Naive thymus-derived CD4-positive, alpha-beta T cell (primary cell): ENCODE results near the gene SYT17. TPM values are rescaled to one million over a fixed set of nuclear protein-coding genes. Genes with fewer than 3 reads are reported as not detected.

Experiments used
- ATAC-seq: fragments of 150-1000 bp; cut with Tn5 transposase; 2 replicates; pipeline ENCODE4 v1.10.0; 2021; ENCODE audit warnings: mild to moderate bottlenecking, moderate library complexity
- CTCF ChIA-PET: fragments of 350-600 bp; sonication (Branson Sonifier 250); formaldehyde crosslinking; loops from one replicate; lab custom pipeline; 2021; ENCODE audit warnings: antibody characterized with exemption; lab: Charles Lee
- POLR2A ChIA-PET: fragments of 350-600 bp; sonication (Branson Sonifier 250); formaldehyde crosslinking; loops from one replicate; lab custom pipeline; 2021; ENCODE audit warnings: antibody characterized with exemption, inconsistent platforms; lab: Charles Lee
- DNase-seq, 9 donors: peaks; one replicate each; pipeline versions ENCODE4 v3.0.0 to v3.0.0-alpha.2; 2020 to 2022; ENCODE audit warnings: mixed read lengths in 1 of 9
- H3K27ac ChIP-seq: one replicate; pipeline ENCODE4 v1.7.0; 2013; ENCODE audit warnings: mild to moderate bottlenecking, low read depth, low read length, moderate library complexity
- H3K27me3 ChIP-seq, 2 donors: one replicate each; pipeline ENCODE4 v1.7.0; 2013; ENCODE audit warnings: low read length in 2 of 2, mild to moderate bottlenecking in 2 of 2, moderate library complexity in 2 of 2; ENCODE audit not compliant: control insufficient read depth in 2 of 2, insufficient read depth in 2 of 2
- H3K36me3 ChIP-seq, 3 experiments: 1 replicate in 2 of 3; 2 replicates in 1 of 3; pipeline ENCODE4 v1.7.0; 2013; ENCODE audit warnings: low read length in 3 of 3, mild to moderate bottlenecking in 3 of 3, moderate library complexity in 1 of 3; ENCODE audit not compliant: insufficient read depth in 3 of 3, control insufficient read depth in 2 of 3
- H3K4me1 ChIP-seq, 2 donors: one replicate each; pipeline ENCODE4 v1.7.0; 2013; ENCODE audit warnings: low read length in 2 of 2, mild to moderate bottlenecking in 2 of 2, moderate library complexity in 1 of 2; ENCODE audit not compliant: control insufficient read depth in 2 of 2, insufficient read depth in 2 of 2
- H3K4me3 ChIP-seq: 2 replicates; pipeline ENCODE4 v1.7.0; 2013; ENCODE audit warnings: mild to moderate bottlenecking, low read length
- H3K9me3 ChIP-seq, 3 experiments: 1 replicate in 2 of 3; 2 replicates in 1 of 3; pipeline ENCODE4 v1.7.0; 2013; ENCODE audit warnings: low read length in 3 of 3; ENCODE audit not compliant: control insufficient read depth in 2 of 3
- H3K27ac Mint-ChIP-seq, 9 donors: one replicate each; pipeline ENCODE4 v1.8.0; 2020 to 2022; ENCODE audit warnings: mixed read lengths in 9 of 9, mild to moderate bottlenecking in 8 of 9, moderate library complexity in 5 of 9, inconsistent platforms in 2 of 9
- H3K27me3 Mint-ChIP-seq, 5 donors: one replicate each; pipeline ENCODE4 v1.8.0; 2021 to 2022; ENCODE audit warnings: mixed read lengths in 5 of 5, mild to moderate bottlenecking in 1 of 5
- H3K36me3 Mint-ChIP-seq, 5 donors: one replicate each; pipeline ENCODE4 v1.8.0; 2020 to 2022; ENCODE audit warnings: mixed read lengths in 5 of 5, mild to moderate bottlenecking in 3 of 5, inconsistent platforms in 1 of 5
- H3K4me1 Mint-ChIP-seq, 7 donors: one replicate each; pipeline ENCODE4 v1.8.0; 2020 to 2022; ENCODE audit warnings: mixed read lengths in 7 of 7, mild to moderate bottlenecking in 3 of 7, inconsistent platforms in 1 of 7
- H3K4me3 Mint-ChIP-seq, 10 donors: one replicate each; pipeline ENCODE4 v1.8.0; 2020 to 2022; ENCODE audit warnings: mild to moderate bottlenecking in 10 of 10, mixed read lengths in 10 of 10, moderate library complexity in 6 of 10, inconsistent platforms in 2 of 10
- H3K9me3 Mint-ChIP-seq, 11 donors: one replicate each; pipeline ENCODE4 v1.8.0; 2020 to 2022; ENCODE audit warnings: mixed read lengths in 11 of 11, mild to moderate bottlenecking in 4 of 11, inconsistent platforms in 1 of 11, moderate library complexity in 1 of 11
- intact Hi-C, 2 donors: fragments of 100-400 bp; cut with micrococcal nuclease; formaldehyde crosslinking; loops; one replicate each; pipeline ENCODE4 v1.15.1; 2023
- polyA plus RNA-seq, 2 donors: library from polyadenylated mRNA; unstranded; fragments of 300-500 nt; fragmentation: Illumina TruSeq; gene quantifications; one replicate each; pipeline ENCODE4 v1.2.3, GENCODE V29; 2021
- total RNA-seq, 6 experiments: library from RNA in 5 of 6; stranded (reverse) in 5 of 6; gene quantifications; 1 replicate in 5 of 6; 2 replicates in 1 of 6; pipeline ENCODE4 v1.2.3 and lab custom pipeline; 2021 to 2026

Gene SYT17
- total and polyA plus RNA-seq, 7 experiments from 2014 or later, result 0.08 to 3.6 (median 0.24) TPM; not detected in 4

DNA sequence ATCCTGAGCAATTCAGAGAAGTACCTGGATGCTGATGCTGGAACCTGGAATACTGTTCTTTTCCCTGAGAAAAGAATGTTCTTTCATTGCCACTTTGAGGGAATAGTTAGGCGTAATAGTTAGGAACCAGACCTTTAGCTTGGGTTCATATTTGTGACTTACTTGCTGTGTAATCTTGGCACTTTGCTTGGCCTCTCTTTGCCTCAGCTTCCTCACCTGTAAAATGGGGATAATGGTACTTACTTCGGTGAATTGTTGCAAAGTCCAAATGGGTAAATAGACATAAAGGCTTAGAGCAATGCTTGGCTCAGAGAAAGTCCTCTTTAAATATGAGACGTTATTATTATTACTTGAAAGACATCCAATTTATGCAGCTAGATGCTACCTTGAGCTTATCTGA lies 62.5 kb downstream of the SYT17 start:
- ChIA-PET CTCF (interaction anchor here (0.6 kb wide), 1 partner anchor 1509 kb away, joined by 3 read pairs; no protein-coding TSS in a partner anchor), POLR2A (no interaction called here)
- Histone ChIP-seq H3K4me3 (no peak overlapping the region), H3K9me3 (peaks cover 0 to 11% (median 2%) of the 10 kb centered on the region in 3 experiments), H3K27me3 (no peaks in the 10 kb centered on the region), H3K36me3 (no peaks in the 10 kb centered on the region), H3K27ac (no peak overlapping the region), H3K4me1 (no peaks in the 10 kb centered on the region)
- no peak overlapping the region for H3K27ac Mint-ChIP-seq
- ATAC-seq (no peak), DNase-seq (no peak)
- peaks cover 4 to 31% (median 11%) of the 10 kb centered on the region in 11 donors for H3K9me3 Mint-ChIP-seq
- H3K36me3 Mint-ChIP-seq, result peaks cover 0 to 3% (median 2%) of the 10 kb centered on the region in 5 donors
- H3K4me1 Mint-ChIP-seq, result no peaks in the 10 kb centered on the region
- intact Hi-C loops, result no loop called here
- peaks cover 0 to 22% (median 14%) of the 10 kb centered on the region in 5 donors for H3K27me3 Mint-ChIP-seq
- H3K4me3 Mint-ChIP-seq, result no peak overlapping the region

- no peaks in the 10 kb centered on the region for H3K4me1 ChIP-seq
- ATAC-seq (no peak), DNase-seq (no peak)
- POLR2A ChIA-PET, result no interaction called here
- CTCF ChIA-PET, result no interaction called here
- no peak overlapping the region for H3K27ac ChIP-seq
- H3K36me3 ChIP-seq, result no peaks in the 10 kb centered on the region
- no peak overlapping the region for H3K4me3 Mint-ChIP-seq
- H3K9me3 ChIP-seq, result peaks cover 0 to 22% (median 4%) of the 10 kb centered on the region in 3 experiments
- H3K4me3 ChIP-seq, result no peak overlapping the region
- H3K27me3 ChIP-seq, result no peaks in the 10 kb centered on the region
- no peaks in the 10 kb centered on the region for H3K4me1 Mint-ChIP-seq
- H3K9me3 Mint-ChIP-seq, result peaks cover 4 to 37% (median 16%) of the 10 kb centered on the region in 11 donors
- H3K36me3 Mint-ChIP-seq, result peaks cover 0 to 6% (median 4%) of the 10 kb centered on the region in 5 donors
- H3K27me3 Mint-ChIP-seq, result peaks cover 0 to 22% (median 11%) of the 10 kb centered on the region in 5 donors
- intact Hi-C loops, result no loop called here
- no peak overlapping the region for H3K27ac Mint-ChIP-seq
These were observed 63.8 kb downstream of the SYT17 start for GRCh38 chr16:19231881-19232280.

GRCh38 chr16:19232988-19233387 lies 64.9 kb downstream of the SYT17 start:
- ATAC-seq (no peak), DNase-seq (no peak)
- peaks cover 5 to 47% (median 16%) of the 10 kb centered on the region in 11 donors for H3K9me3 Mint-ChIP-seq
- H3K4me1 Mint-ChIP-seq, result no peaks in the 10 kb centered on the region
- no peaks in the 10 kb centered on the region for H3K36me3 ChIP-seq
- H3K36me3 Mint-ChIP-seq, result peaks cover 0 to 6% (median 4%) of the 10 kb centered on the region in 5 donors
- no peaks in the 10 kb centered on the region for H3K27me3 ChIP-seq
- H3K4me3 Mint-ChIP-seq, result no peak overlapping the region
- no peak overlapping the region for H3K4me3 ChIP-seq
- POLR2A ChIA-PET, result no interaction called here
- intact Hi-C loops, result no loop called here
- CTCF ChIA-PET, result no interaction called here
- H3K9me3 ChIP-seq, result peaks cover 0 to 25% (median 4%) of the 10 kb centered on the region in 3 experiments
- no peaks in the 10 kb centered on the region for H3K4me1 ChIP-seq
- H3K27ac Mint-ChIP-seq, result no peak overlapping the region
- no peak overlapping the region for H3K27ac ChIP-seq
- H3K27me3 Mint-ChIP-seq, result peaks cover 0 to 22% (median 9%) of the 10 kb centered on the region in 5 donors

- H3K27me3 Mint-ChIP-seq, result peaks cover 0 to 9% (median 4%) of the 10 kb centered on the region in 5 donors
These were observed 67.4 kb downstream of the SYT17 start for GRCh38 chr16:19235478-19235877.

DNA sequence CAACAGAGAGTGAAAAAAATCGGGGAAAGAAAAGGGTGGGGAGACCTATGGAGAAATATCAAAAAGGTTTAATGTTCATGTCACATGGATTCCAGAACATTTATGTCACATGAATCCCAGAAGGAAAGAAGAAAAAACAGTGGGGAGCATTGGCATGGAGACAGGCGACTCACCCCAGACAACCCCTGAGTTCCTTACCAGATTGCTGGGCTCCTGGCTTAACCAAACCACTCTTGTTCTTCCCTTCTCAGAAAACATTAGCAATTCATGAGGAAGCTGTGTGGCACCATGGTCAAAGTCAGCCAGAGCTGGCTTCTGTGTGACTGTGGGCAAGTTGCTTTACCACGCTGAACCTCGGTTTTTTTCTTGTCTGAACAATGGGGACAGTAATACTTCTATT lies 67.8 kb downstream of the SYT17 start:
- Histone ChIP-seq H3K4me3 (no peak overlapping the region), H3K36me3 (no peaks in the 10 kb centered on the region), H3K4me1 (no peaks in the 10 kb centered on the region), H3K27ac (no peak overlapping the region), H3K27me3 (no peaks in the 10 kb centered on the region), H3K9me3 (peaks cover 0 to 31% (median 4%) of the 10 kb centered on the region in 3 experiments)
- DNase-seq (no peak), ATAC-seq (no peak)
- peaks cover 5 to 58% (median 16%) of the 10 kb centered on the region in 11 donors for H3K9me3 Mint-ChIP-seq
- no peaks in the 10 kb centered on the region for H3K4me1 Mint-ChIP-seq
- peaks cover 0 to 9% (median 4%) of the 10 kb centered on the region in 5 donors for H3K27me3 Mint-ChIP-seq
- peaks cover 0 to 9% (median 4%) of the 10 kb centered on the region in 5 donors for H3K36me3 Mint-ChIP-seq
- POLR2A ChIA-PET, result no interaction called here
- CTCF ChIA-PET, result no interaction called here
- intact Hi-C loops, result no loop called here
- H3K4me3 Mint-ChIP-seq, result no peak overlapping the region
- no peak overlapping the region for H3K27ac Mint-ChIP-seq

More at GRCh38 chr16:19235478-19235877, 67.4 kb downstream of the SYT17 start:
- Histone ChIP-seq H3K4me1 (no peaks in the 10 kb centered on the region), H3K9me3 (peaks cover 0 to 31% (median 4%) of the 10 kb centered on the region in 3 experiments), H3K27me3 (no peaks in the 10 kb centered on the region), H3K27ac (no peak overlapping the region), H3K36me3 (no peaks in the 10 kb centered on the region), H3K4me3 (no peak overlapping the region)
- no peak overlapping the region for H3K4me3 Mint-ChIP-seq
- POLR2A ChIA-PET, result no interaction called here
- H3K27ac Mint-ChIP-seq, result no peak overlapping the region
- peaks cover 5 to 58% (median 16%) of the 10 kb centered on the region in 11 donors for H3K9me3 Mint-ChIP-seq
- no peak for DNase-seq
- no peaks in the 10 kb centered on the region for H3K4me1 Mint-ChIP-seq
- intact Hi-C loops, result no loop called here
- ATAC-seq, result no peak
- peaks cover 0 to 9% (median 4%) of the 10 kb centered on the region in 5 donors for H3K36me3 Mint-ChIP-seq
- CTCF ChIA-PET, result no interaction called here

GRCh38 chr16:19236561-19237209 lies 68.6 kb downstream of the SYT17 start:
- Mint-ChIP-seq H3K27me3 (peaks cover 0 to 7% (median 2%) of the 10 kb centered on the region in 5 donors), H3K4me3 (no peak overlapping the region), H3K27ac (no peak overlapping the region), H3K4me1 (no peaks in the 10 kb centered on the region), H3K9me3 (peaks cover 5 to 56% (median 16%) of the 10 kb centered on the region in 11 donors), H3K36me3 (peaks cover 0 to 9% (median 4%) of the 10 kb centered on the region in 5 donors)
- H3K4me1 ChIP-seq, result no peaks in the 10 kb centered on the region
- no peak overlapping the region for H3K4me3 ChIP-seq
- no peaks in the 10 kb centered on the region for H3K36me3 ChIP-seq
- ATAC-seq (no peak), DNase-seq (no peak)
- H3K9me3 ChIP-seq, result peaks cover 0 to 31% (median 4%) of the 10 kb centered on the region in 3 experiments
- intact Hi-C loops, result no loop called here
- POLR2A ChIA-PET, result no interaction called here
- no peaks in the 10 kb centered on the region for H3K27me3 ChIP-seq
- CTCF ChIA-PET, result no interaction called here
- no peak overlapping the region for H3K27ac ChIP-seq
